HG03025 (cell line): ENCODE results near the gene SLC25A39.

Source experiments
- ATAC-seq: cut with Tn5 transposase; IDR thresholded peaks from one replicate; pipeline ENCODE4 v1.9.1; 2021; ENCODE audit warnings: mild to moderate bottlenecking, moderate library complexity; ENCODE audit not compliant: unreplicated experiment, low FRiP score

Gene SLC25A39

DNA sequence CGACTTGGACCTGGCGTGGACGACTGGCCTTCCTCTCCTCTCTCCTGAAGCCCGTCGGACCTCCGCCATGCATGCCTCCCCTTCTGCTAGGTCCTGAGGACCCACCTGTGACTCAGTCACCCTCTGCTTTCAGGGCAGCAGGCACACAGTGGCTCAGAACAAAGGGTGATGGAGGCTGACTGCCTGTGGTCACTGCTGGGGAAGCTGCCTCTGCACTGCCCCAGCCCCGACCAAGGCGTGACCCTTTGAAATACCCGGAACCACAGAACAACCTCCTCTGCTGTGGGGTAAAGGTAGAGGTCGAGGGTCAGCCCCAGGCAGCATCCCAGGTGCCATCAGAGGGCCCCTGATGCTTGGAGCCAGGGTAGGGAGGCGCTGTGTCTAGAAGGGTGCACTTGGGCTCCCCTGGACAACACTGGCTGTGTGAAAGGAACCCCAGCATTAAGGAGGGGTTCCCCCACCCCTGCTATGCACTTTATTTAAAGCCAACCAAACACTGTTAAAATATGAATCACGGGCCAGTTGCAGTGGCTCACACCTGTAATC lies 44.2 kb downstream of the SLC25A39 start:
- no peak for ATAC-seq

DNA sequence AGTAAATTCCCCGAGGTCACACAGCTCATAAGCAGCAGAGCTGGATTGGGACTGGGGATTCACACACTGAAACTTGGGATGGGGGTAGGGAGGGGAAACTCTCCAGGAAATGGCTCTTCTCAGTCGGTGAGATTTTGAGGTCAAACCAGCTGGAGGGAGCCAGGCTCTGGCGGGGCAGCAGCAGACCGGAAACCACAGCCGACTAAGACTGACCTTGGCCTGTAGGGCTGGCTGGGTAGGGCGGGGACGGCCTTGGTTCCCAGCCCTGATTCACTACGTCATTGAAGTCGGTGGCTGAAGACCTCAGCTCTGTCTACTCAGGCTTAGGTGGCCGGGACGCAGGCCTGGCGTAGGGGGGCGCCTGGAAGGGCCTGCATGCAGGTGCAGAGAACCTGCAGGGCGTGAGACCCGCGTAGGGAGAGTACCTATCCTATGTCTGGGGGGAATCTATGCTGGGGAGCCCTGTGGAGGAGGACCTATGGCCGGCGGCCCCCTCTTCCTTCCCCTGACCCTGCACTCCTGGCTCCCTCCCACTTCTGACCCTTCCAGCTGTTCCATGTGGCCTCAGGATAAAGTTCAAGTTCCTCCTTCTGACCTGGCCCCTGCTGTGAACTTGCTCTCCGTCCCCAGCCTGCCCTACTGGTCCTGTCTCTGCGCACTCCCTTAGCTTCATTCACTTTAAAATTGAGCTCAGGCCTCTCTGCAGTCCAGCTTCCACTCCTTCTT lies 44.8 kb downstream of the SLC25A39 start:
- ATAC-seq = no peak

DNA sequence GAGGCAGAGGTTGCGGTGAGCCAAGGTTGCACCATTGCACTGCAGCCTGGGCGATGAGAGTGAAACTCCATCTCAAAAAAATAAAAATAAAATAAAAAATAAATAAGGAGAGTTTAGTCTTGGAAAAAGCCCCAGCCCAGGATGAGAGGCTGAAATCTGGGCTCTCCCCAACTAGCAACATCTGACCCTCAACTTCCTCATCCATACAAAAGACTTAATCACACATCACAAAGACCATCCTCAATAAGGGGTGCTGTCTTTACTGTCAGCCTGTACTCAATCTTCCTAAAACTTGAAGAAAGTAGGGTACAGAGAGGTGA lies 45.3 kb downstream of the SLC25A39 start:
- ATAC-seq = no peak

DNA sequence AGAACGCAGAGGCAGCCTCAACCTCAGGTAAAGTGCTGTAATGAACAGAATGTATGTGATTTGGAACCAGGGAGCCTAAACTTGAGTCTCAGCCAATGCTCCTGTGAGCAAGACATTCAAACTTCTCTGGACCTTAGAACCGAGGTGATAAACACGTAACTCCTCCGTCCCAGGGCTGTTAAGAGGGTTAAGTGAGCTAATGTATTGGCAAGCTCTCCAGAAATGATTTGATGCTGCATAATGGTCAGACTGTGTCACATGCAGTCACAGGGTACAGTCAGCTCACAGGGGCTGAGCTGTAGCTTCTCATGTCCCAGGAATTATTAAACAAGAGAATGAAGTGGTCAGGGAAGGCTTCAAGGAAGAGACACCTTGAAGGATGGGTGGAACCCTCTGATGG lies 46.6 kb downstream of the SLC25A39 start:
- no peak for ATAC-seq

DNA sequence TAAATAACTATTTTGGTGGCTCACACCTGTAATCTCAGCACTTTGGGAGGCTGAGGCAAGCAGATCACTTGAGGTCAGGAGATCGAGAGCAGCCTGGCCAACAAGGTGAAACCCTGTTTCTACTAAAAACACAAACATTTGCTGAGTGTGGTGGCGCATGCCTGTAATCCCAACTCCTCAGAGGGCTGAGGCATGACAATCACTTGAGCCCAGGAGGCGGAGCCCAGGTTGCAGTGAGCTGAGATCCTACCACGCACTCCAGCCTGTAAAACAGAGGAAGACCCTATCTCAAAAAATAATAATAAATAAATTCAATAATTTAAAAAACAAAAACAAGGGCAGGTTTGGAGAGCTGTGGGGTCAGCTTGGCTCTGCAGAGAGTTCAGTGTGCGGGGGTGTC lies 51.0 kb downstream of the SLC25A39 start:
- no peak for ATAC-seq

DNA sequence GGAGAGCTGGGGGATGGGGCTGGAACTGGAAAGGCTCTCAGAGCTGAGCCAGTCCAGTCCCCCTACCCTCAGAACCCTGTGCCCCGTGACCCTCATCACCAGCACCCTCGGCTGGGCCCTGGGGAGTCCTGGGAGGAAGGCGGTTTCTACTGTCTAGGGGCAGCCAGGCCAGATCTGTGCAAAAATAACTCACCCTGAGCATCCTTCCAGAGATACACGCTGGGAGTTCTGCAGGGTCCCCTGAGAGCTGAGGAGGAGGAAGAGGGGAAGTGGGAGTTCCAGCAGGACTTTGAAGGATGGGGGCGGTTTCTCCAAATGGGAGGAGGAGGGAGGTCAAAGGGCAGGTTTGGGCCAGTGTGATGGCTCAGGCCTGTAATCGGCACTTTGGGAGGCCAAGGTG lies 51.7 kb downstream of the SLC25A39 start:
- no peak for ATAC-seq

DNA sequence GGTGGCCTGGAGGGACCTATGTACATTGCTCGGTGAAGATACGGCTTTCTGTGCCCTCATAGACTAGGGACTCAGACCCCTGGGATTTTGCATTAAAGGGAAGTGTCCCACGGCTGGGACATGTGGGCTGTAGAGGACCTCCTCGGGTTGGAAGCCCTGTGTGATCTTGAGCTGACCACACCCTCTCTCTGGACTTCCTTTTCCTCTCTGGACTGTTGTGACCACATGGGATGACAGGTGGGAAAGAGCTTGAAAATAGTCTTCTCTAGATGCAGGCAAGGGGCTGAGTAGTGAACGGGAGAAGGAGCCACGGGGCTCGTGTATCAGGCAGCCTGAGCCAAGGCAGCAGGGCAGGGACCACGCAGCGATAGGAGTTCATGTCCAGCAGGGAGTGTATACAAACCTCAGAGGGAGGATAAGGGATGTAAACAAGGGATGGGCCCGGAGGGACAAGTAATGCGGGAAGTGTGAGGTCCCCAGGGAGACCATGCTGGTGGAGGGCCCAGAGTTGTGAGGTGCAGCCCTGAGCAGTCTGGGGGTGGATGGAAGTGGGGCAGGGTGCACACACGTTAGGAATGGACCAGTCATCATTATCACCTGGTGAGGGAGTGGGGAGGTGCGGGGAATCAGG lies 52.2 kb downstream of the SLC25A39 start:
- ATAC-seq = no peak
